PC-9 (cell line): ENCODE results near the gene PRKRIP1.

ENCODE experiments used
- EZH2 ChIP-seq: fragments of 200-600 bp; sonication (generic); IDR thresholded peaks from 2 replicates; pipeline ENCODE4 v1.8.0; 2017; ENCODE audit warnings: antibody characterized with exemption, low read depth
- TF ChIP-seq, protein P1 (sequence below): fragments of 200-600 bp; sonication (generic); conservative IDR thresholded peaks from 2 replicates; pipeline ENCODE4 v1.6.1; 2017; ENCODE audit warnings: mixed run types, antibody characterized with exemption, mild to moderate bottlenecking, moderate library complexity

GRCh38 chr7:102412548-102412947 is 16.4 kb downstream of the PRKRIP1 start:
- TF ChIP-seq, protein P1, sequence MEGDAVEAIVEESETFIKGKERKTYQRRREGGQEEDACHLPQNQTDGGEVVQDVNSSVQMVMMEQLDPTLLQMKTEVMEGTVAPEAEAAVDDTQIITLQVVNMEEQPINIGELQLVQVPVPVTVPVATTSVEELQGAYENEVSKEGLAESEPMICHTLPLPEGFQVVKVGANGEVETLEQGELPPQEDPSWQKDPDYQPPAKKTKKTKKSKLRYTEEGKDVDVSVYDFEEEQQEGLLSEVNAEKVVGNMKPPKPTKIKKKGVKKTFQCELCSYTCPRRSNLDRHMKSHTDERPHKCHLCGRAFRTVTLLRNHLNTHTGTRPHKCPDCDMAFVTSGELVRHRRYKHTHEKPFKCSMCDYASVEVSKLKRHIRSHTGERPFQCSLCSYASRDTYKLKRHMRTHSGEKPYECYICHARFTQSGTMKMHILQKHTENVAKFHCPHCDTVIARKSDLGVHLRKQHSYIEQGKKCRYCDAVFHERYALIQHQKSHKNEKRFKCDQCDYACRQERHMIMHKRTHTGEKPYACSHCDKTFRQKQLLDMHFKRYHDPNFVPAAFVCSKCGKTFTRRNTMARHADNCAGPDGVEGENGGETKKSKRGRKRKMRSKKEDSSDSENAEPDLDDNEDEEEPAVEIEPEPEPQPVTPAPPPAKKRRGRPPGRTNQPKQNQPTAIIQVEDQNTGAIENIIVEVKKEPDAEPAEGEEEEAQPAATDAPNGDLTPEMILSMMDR: peak; percentile 61
- TF ChIP-seq EZH2: no peak
